ENCODE results near the gene ARHGEF39.
"Not testable (repeated sequence)": the region's sequence is repeated elsewhere in the genome, so short reads cannot be mapped to it uniquely, and the experiment has no call there.

Gene ARHGEF39

GRCh38 chr9:35649431-35650340 lies 15.3 kb downstream of the ARHGEF39 start:
- peak in 1 of 2 donors; percentile 46 for DNase-seq

GRCh38 chr9:35646533-35647265 lies 18.3 kb downstream of the ARHGEF39 start:
- DNase-seq, result peak; percentile 91 to 92

- peak in 1 of 2 donors; percentile 33 for DNase-seq
These were observed 18.9 kb downstream of the ARHGEF39 start for GRCh38 chr9:35646153-35646532.

GRCh38 chr9:35645736-35646135 lies 19.3 kb downstream of the ARHGEF39 start:
- not testable (repeated sequence) for DNase-seq

- DNase-seq, result no peak
These were observed 21.9 kb downstream of the ARHGEF39 start for GRCh38 chr9:35643046-35643445.

GRCh38 chr9:35641478-35641877 lies 23.5 kb downstream of the ARHGEF39 start:
- DNase-seq, result not testable (repeated sequence)

GRCh38 chr9:35640431-35640830 lies 24.6 kb downstream of the ARHGEF39 start:
- peak in 1 of 2 donors; percentile 4 for DNase-seq

GRCh38 chr9:35639631-35640030 lies 25.4 kb downstream of the ARHGEF39 start:
- DNase-seq, result no peak

- not testable (repeated sequence) for DNase-seq
These were observed 25.8 kb downstream of the ARHGEF39 start for GRCh38 chr9:35639225-35639624.

- peak; percentile 50 to 64 for DNase-seq
These were observed 26.2 kb downstream of the ARHGEF39 start for GRCh38 chr9:35638751-35639150.

- DNase-seq, result not testable (repeated sequence)
These were observed 27.5 kb downstream of the ARHGEF39 start for GRCh38 chr9:35637427-35637955.

- DNase-seq, result not testable (repeated sequence)
These were observed 28.1 kb downstream of the ARHGEF39 start for GRCh38 chr9:35636877-35637246.

GRCh38 chr9:35636135-35636876 lies 28.7 kb downstream of the ARHGEF39 start:
- peak in 1 of 2 donors; percentile 35 for DNase-seq

- no peak for DNase-seq
These were observed 29.3 kb downstream of the ARHGEF39 start for GRCh38 chr9:35635730-35636129.

- DNase-seq, result no peak
These were observed 35.4 kb downstream of the ARHGEF39 start for GRCh38 chr9:35629597-35629996.

- DNase-seq, result no peak
These were observed 36.5 kb downstream of the ARHGEF39 start for GRCh38 chr9:35628389-35628991.

- no peak for DNase-seq
These were observed 37.4 kb downstream of the ARHGEF39 start for GRCh38 chr9:35627575-35627974.

- peak in 1 of 2 donors; percentile 56 for DNase-seq
These were observed 45.2 kb downstream of the ARHGEF39 start for GRCh38 chr9:35619800-35620158.

- DNase-seq, result peak; percentile 65 to 71
These were observed 45.9 kb downstream of the ARHGEF39 start for GRCh38 chr9:35618854-35619799.

- peak in 1 of 2 donors; percentile 48 for DNase-seq
These were observed 46.7 kb downstream of the ARHGEF39 start, which contains the start of gene CD72 for GRCh38 chr9:35618325-35618727. Gene CD72 (minus strand): TSS chr9:35618413. CDS start chr9:35618303, 110 bp downstream.

GRCh38 chr9:35617548-35617947 lies 47.4 kb downstream of the ARHGEF39 start:
- no peak for DNase-seq
